Measurements from ENCODE around the gene HTRA2.

The HTRA2 gene

GRCh38 chr2:74542978-74543377 is 13.2 kb downstream of the HTRA2 start:
- H3K27ac ChIP-seq (ENCODE audit: low read depth in 2 of 2, low read length in 2 of 2) = no peak overlapping the region
- no peaks in the 10 kb centered on the region for H3K4me1 ChIP-seq (ENCODE audit: control insufficient read depth in 2 of 2, insufficient read depth in 2 of 2, low read length in 2 of 2)
- no peak overlapping the region for H3K4me3 ChIP-seq (ENCODE audit: low read length in 2 of 2)
- H3K36me3 ChIP-seq (ENCODE audit: control insufficient read depth in 2 of 2, insufficient read depth in 2 of 2, low read length in 2 of 2) = no peaks in the 10 kb centered on the region
- no peaks in the 10 kb centered on the region for H3K9me3 ChIP-seq (ENCODE audit: control insufficient read depth in 2 of 2, low read length in 2 of 2)
- no peaks in the 10 kb centered on the region for H3K27me3 ChIP-seq (ENCODE audit: control insufficient read depth in 2 of 2, insufficient read depth in 2 of 2, low read length in 2 of 2)
- no peak overlapping the region for H3K9ac ChIP-seq (ENCODE audit: low read depth in 1 of 2, low read length in 2 of 2)

- Histone ChIP-seq H3K9me3 (ENCODE audit: control insufficient read depth in 2 of 2, low read length in 2 of 2) (no peaks in the 10 kb centered on the region), H3K9ac (ENCODE audit: low read depth in 1 of 2, low read length in 2 of 2) (no peak overlapping the region), H3K4me3 (ENCODE audit: low read length in 2 of 2) (no peak overlapping the region), H3K27me3 (ENCODE audit: control insufficient read depth in 2 of 2, insufficient read depth in 2 of 2, low read length in 2 of 2) (no peaks in the 10 kb centered on the region), H3K4me1 (ENCODE audit: control insufficient read depth in 2 of 2, insufficient read depth in 2 of 2, low read length in 2 of 2) (peaks cover 1 to 13% of the 10 kb centered on the region in 2 donors), H3K36me3 (ENCODE audit: control insufficient read depth in 2 of 2, insufficient read depth in 2 of 2, low read length in 2 of 2) (no peaks in the 10 kb centered on the region), H3K27ac (ENCODE audit: low read depth in 2 of 2, low read length in 2 of 2) (no peak overlapping the region)
Observed at GRCh38 chr2:74544634-74545033, 14.9 kb downstream of the HTRA2 start.

GRCh38 chr2:74546004-74546403 is 16.3 kb downstream of the HTRA2 start:
- Histone ChIP-seq H3K9ac (ENCODE audit: low read depth in 1 of 2, low read length in 2 of 2) (no peak overlapping the region), H3K4me3 (ENCODE audit: low read length in 2 of 2) (no peak overlapping the region), H3K27ac (ENCODE audit: low read depth in 2 of 2, low read length in 2 of 2) (no peak overlapping the region), H3K9me3 (ENCODE audit: control insufficient read depth in 2 of 2, low read length in 2 of 2) (no peaks in the 10 kb centered on the region), H3K27me3 (ENCODE audit: control insufficient read depth in 2 of 2, insufficient read depth in 2 of 2, low read length in 2 of 2) (no peaks in the 10 kb centered on the region), H3K36me3 (ENCODE audit: control insufficient read depth in 2 of 2, insufficient read depth in 2 of 2, low read length in 2 of 2) (no peaks in the 10 kb centered on the region), H3K4me1 (ENCODE audit: control insufficient read depth in 2 of 2, insufficient read depth in 2 of 2, low read length in 2 of 2) (peaks cover 5 to 19% of the 10 kb centered on the region in 2 donors)

GRCh38 chr2:74548285-74548899 is 18.7 kb downstream of the HTRA2 start:
- H3K9ac ChIP-seq (ENCODE audit: low read depth in 1 of 2, low read length in 2 of 2) = peak overlapping the region; percentile 49 to 74
- peak overlapping the region; percentile 59 to 67 for H3K4me3 ChIP-seq (ENCODE audit: low read length in 2 of 2)
- no peaks in the 10 kb centered on the region for H3K9me3 ChIP-seq (ENCODE audit: control insufficient read depth in 2 of 2, low read length in 2 of 2)
- H3K36me3 ChIP-seq (ENCODE audit: control insufficient read depth in 2 of 2, insufficient read depth in 2 of 2, low read length in 2 of 2) = no peaks in the 10 kb centered on the region
- H3K27me3 ChIP-seq (ENCODE audit: control insufficient read depth in 2 of 2, insufficient read depth in 2 of 2, low read length in 2 of 2) = no peaks in the 10 kb centered on the region
- peaks cover 5 to 22% of the 10 kb centered on the region in 2 donors for H3K4me1 ChIP-seq (ENCODE audit: control insufficient read depth in 2 of 2, insufficient read depth in 2 of 2, low read length in 2 of 2)
- peak overlapping the region; percentile 43 to 57 for H3K27ac ChIP-seq (ENCODE audit: low read depth in 2 of 2, low read length in 2 of 2)

DNA sequence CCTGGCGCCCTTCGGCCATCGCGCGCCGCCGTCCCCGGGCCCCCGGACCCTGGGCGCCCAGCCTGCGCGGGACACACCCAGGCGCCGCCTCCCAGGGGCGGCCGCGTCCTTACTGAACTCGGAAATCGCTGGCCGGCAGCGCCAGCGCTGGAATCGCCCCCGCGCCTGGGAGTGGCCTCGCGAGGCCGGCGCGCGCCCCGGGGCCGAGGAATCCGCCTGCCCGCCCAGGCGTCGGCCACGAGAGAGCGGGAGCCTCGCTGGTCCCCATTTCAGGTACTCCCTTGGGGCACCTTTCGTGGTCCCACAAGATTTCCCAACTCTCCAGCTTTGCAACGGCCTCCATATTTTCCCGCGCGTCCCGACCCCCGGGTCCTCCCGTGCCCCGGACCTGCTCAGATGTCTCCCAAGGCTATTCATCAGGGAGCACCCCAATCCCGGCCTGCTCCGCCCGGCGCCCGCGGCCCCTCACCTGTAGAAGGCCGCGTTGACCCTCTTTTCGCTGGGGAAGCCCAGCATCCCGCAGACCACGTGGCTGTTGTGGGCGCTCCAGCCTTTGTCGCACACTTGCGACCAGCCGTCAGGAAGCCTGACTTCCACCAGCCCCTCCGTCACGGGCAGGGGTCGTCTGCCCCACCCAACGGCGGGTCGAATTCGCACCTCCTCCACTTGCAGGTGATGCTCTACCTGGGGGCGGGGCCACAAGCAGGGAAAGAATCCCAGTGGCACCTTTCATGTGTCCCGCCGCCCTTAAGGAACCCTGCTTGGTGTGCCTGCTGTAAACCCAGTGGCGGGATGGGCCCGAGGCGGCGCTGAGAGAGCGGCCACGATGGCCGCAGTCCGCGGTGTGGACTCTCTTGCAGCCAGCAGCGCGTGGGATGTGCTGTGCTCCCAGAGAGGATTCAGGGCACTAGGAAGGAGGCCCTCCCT is 19.4 kb downstream of the HTRA2 start:
- peaks cover 5 to 23% of the 10 kb centered on the region in 2 donors for H3K4me1 ChIP-seq (ENCODE audit: control insufficient read depth in 2 of 2, insufficient read depth in 2 of 2, low read length in 2 of 2)
- H3K36me3 ChIP-seq (ENCODE audit: control insufficient read depth in 2 of 2, insufficient read depth in 2 of 2, low read length in 2 of 2) = no peaks in the 10 kb centered on the region
- no peaks in the 10 kb centered on the region for H3K27me3 ChIP-seq (ENCODE audit: control insufficient read depth in 2 of 2, insufficient read depth in 2 of 2, low read length in 2 of 2)
- H3K9me3 ChIP-seq (ENCODE audit: control insufficient read depth in 2 of 2, low read length in 2 of 2) = no peaks in the 10 kb centered on the region
- peak overlapping the region; percentile 66 to 67 for H3K4me3 ChIP-seq (ENCODE audit: low read length in 2 of 2)
- H3K9ac ChIP-seq (ENCODE audit: low read depth in 1 of 2, low read length in 2 of 2) = peak overlapping the region; percentile 52 to 74
- peak overlapping the region; percentile 43 to 57 for H3K27ac ChIP-seq (ENCODE audit: low read depth in 2 of 2, low read length in 2 of 2)

DNA sequence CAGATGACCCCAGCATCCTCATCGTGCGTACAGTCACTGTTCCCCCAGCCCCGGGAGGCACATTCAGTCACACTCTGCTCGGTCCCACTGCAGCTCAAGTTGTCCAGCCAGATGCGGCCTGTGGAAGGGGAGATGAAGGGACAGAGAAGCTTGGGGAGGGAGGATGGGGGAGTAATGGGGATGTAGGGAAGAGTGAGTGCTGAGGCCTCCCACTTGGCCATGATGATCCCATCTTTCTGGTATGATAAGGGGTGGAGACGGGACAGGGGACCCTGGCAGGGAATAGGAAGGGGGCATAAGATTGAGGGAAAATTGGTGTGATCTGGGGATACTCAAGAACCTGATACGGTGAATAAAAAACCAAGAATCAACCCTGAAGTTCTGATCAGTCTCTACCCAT is 20.5 kb downstream of the HTRA2 start:
- H3K27me3 ChIP-seq (ENCODE audit: control insufficient read depth in 2 of 2, insufficient read depth in 2 of 2, low read length in 2 of 2) = no peaks in the 10 kb centered on the region

DNA sequence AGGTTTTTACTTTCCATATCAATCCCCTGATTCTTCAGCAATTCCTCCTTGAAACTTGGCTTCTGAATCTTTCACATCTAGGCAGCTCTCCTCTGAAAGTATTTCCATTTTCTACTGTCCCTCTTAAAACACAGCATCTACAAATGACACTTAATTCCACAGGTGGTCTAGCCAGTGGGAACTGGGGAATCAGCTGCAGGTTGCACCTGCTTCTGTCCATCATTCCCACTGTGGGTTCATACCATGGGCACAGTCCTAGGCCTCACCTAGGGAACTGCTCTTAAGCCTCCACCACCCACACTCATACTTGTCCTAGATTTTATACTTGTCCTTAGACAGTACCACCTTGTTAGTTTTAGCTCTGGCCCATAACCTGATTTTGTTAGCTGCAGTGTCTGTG is 21.8 kb downstream of the HTRA2 start:
- no peaks in the 10 kb centered on the region for H3K9me3 ChIP-seq (ENCODE audit: control insufficient read depth in 2 of 2, low read length in 2 of 2)
- H3K36me3 ChIP-seq (ENCODE audit: control insufficient read depth in 2 of 2, insufficient read depth in 2 of 2, low read length in 2 of 2) = peaks cover 0 to 3% of the 10 kb centered on the region in 2 donors
- H3K4me1 ChIP-seq (ENCODE audit: control insufficient read depth in 2 of 2, insufficient read depth in 2 of 2, low read length in 2 of 2) = peaks cover 5 to 23% of the 10 kb centered on the region in 2 donors
- no peak overlapping the region for H3K9ac ChIP-seq (ENCODE audit: low read depth in 1 of 2, low read length in 2 of 2)
- H3K27me3 ChIP-seq (ENCODE audit: control insufficient read depth in 2 of 2, insufficient read depth in 2 of 2, low read length in 2 of 2) = no peaks in the 10 kb centered on the region
- H3K27ac ChIP-seq (ENCODE audit: low read depth in 2 of 2, low read length in 2 of 2) = no peak overlapping the region
- H3K4me3 ChIP-seq (ENCODE audit: low read length in 2 of 2) = no peak overlapping the region

More for the DNA sequence above, 20.5 kb downstream of the HTRA2 start:
- H3K36me3 ChIP-seq (ENCODE audit: control insufficient read depth in 2 of 2, insufficient read depth in 2 of 2, low read length in 2 of 2) = no peaks in the 10 kb centered on the region
- no peak overlapping the region for H3K27ac ChIP-seq (ENCODE audit: low read depth in 2 of 2, low read length in 2 of 2)
- H3K9me3 ChIP-seq (ENCODE audit: control insufficient read depth in 2 of 2, low read length in 2 of 2) = no peaks in the 10 kb centered on the region
- H3K4me1 ChIP-seq (ENCODE audit: control insufficient read depth in 2 of 2, insufficient read depth in 2 of 2, low read length in 2 of 2) = peaks cover 5 to 23% of the 10 kb centered on the region in 2 donors
- H3K9ac ChIP-seq (ENCODE audit: low read depth in 1 of 2, low read length in 2 of 2) = no peak overlapping the region
- H3K4me3 ChIP-seq (ENCODE audit: low read length in 2 of 2) = no peak overlapping the region

DNA sequence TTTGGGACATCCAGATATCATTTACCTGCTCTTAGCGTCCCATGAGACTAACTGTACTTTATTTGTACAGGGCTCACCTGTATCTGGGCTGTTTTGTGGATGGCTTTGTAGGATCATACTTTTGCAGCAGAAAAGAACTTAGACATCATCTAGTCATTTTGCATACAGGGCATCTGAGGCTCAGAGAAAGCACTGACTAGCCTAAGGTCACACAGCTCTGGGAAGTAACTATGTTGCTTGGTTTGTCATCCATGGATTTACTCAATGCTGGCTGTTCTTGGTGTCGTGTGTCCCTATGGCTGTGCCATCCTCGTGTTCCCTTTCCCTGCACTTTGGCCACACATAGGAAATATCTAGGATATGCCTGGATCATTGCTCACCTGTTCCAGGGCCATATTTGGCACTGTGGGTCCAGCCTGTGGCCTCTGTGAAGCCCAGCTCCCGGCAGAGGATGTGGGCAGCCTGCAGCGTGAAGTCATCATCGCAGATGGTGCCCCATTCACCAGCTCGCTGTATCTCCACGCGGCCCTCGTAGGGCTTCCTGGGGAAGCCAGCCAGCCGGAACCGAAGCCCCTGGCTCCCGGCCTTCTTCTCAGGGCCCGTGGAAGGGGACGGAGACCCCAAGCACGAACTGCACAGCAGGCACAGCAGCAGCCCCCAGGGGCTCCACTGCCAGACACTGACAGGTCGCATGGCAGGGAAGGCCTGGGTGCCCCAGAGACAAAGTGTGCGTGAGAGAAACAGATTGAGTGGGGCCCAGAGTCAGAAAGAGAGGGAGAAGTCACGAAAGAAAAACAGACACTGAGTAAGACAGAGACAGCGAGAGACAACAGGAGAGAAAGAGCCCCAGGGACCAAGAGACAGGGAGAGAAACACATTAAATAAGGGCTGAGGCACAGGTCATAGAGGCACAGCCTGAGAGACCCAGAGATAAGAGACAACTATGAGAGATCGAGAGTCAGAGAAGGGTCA is 22.5 kb downstream of the HTRA2 start:
- Histone ChIP-seq H3K4me3 (ENCODE audit: low read length in 2 of 2) (no peak overlapping the region), H3K4me1 (ENCODE audit: control insufficient read depth in 2 of 2, insufficient read depth in 2 of 2, low read length in 2 of 2) (peaks cover 8 to 23% of the 10 kb centered on the region in 2 donors), H3K27ac (ENCODE audit: low read depth in 2 of 2, low read length in 2 of 2) (no peak overlapping the region), H3K36me3 (ENCODE audit: control insufficient read depth in 2 of 2, insufficient read depth in 2 of 2, low read length in 2 of 2) (peaks cover 0 to 7% of the 10 kb centered on the region in 2 donors), H3K27me3 (ENCODE audit: control insufficient read depth in 2 of 2, insufficient read depth in 2 of 2, low read length in 2 of 2) (no peaks in the 10 kb centered on the region), H3K9ac (ENCODE audit: low read depth in 1 of 2, low read length in 2 of 2) (no peak overlapping the region), H3K9me3 (ENCODE audit: control insufficient read depth in 2 of 2, low read length in 2 of 2) (no peaks in the 10 kb centered on the region)

GRCh38 chr2:74552914-74553811 is 23.4 kb downstream of the HTRA2 start:
- Histone ChIP-seq H3K4me1 (ENCODE audit: control insufficient read depth in 2 of 2, insufficient read depth in 2 of 2, low read length in 2 of 2) (peaks cover 13 to 23% of the 10 kb centered on the region in 2 donors), H3K36me3 (ENCODE audit: control insufficient read depth in 2 of 2, insufficient read depth in 2 of 2, low read length in 2 of 2) (peaks cover 0 to 8% of the 10 kb centered on the region in 2 donors), H3K9me3 (ENCODE audit: control insufficient read depth in 2 of 2, low read length in 2 of 2) (no peaks in the 10 kb centered on the region), H3K27me3 (ENCODE audit: control insufficient read depth in 2 of 2, insufficient read depth in 2 of 2, low read length in 2 of 2) (no peaks in the 10 kb centered on the region), H3K4me3 (ENCODE audit: low read length in 2 of 2) (peak overlapping the region; percentile 99), H3K9ac (ENCODE audit: low read depth in 1 of 2, low read length in 2 of 2) (peak overlapping the region; percentile 41 to 86), H3K27ac (ENCODE audit: low read depth in 2 of 2, low read length in 2 of 2) (peak overlapping the region in 1 of 2 donors; percentile 85)
